Kidney epithelial cell (primary cell): ENCODE results near the gene KMT2A. TPM values are rescaled to one million over a fixed set of nuclear protein-coding genes. Genes with fewer than 3 reads are reported as not detected.
A peak's percentile ranks its signal among the peaks of the same experiment; 100 is the strongest.

Experiments used
- DNase-seq: peaks from one replicate; pipeline ENCODE4 v3.0.0-alpha.2; 2010; ENCODE audit warnings: low read depth
- H3K27me3 ChIP-seq: 2 replicates; pipeline ENCODE4 v1.6.0; 2011; ENCODE audit warnings: low read length; ENCODE audit not compliant: control insufficient read depth, insufficient read depth
- H3K36me3 ChIP-seq: 2 replicates; pipeline ENCODE4 v1.5.1; 2011; ENCODE audit warnings: low read length; ENCODE audit not compliant: control insufficient read depth, insufficient read depth
- H3K4me3 ChIP-seq: 2 replicates; pipeline ENCODE4 v1.5.1; 2011; ENCODE audit warnings: low read depth, mild to moderate bottlenecking, control low read depth, low read length
- total RNA-seq: library from RNA; depleted of rRNA; stranded (reverse); fragments of >200 nt; gene quantifications from 2 replicates; pipeline ENCODE4 v1.2.3, GENCODE V29; 2015
- TF ChIP-seq, protein P1 (sequence below): IDR thresholded peaks from 2 replicates; pipeline ENCODE4 v1.5.1; 2011; ENCODE audit warnings: mild to moderate bottlenecking, moderate library complexity, low read length, control low read depth, inconsistent platforms; ENCODE audit not compliant: insufficient read depth, poor library complexity, severe bottlenecking

The KMT2A gene
- total RNA-seq, 1 donor from 2014 or later = 42.2 TPM

DNA sequence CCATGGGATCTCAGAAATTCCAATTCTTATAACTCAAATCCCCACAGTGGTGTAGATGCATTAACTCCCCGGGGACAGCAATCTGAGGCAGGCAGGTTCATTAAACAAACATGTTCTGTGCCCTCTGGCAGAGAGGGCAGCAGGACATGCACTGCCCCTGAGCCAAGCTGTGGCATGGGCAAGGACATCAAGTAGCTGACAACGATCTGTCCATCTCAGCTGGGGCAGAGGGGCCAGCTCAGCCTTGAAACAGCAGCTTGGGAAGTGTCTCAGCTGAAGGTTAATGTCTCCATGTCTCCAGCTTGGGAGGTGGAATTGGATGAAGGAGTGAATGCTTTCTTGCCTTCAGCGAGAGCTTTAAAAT is 108.3 kb downstream of the KMT2A start:
- Histone ChIP-seq H3K4me3 (no peak overlapping the region), H3K36me3 (no peaks in the 10 kb centered on the region), H3K27me3 (no peaks in the 10 kb centered on the region)
- no peak for DNase-seq
- TF ChIP-seq, protein P1, sequence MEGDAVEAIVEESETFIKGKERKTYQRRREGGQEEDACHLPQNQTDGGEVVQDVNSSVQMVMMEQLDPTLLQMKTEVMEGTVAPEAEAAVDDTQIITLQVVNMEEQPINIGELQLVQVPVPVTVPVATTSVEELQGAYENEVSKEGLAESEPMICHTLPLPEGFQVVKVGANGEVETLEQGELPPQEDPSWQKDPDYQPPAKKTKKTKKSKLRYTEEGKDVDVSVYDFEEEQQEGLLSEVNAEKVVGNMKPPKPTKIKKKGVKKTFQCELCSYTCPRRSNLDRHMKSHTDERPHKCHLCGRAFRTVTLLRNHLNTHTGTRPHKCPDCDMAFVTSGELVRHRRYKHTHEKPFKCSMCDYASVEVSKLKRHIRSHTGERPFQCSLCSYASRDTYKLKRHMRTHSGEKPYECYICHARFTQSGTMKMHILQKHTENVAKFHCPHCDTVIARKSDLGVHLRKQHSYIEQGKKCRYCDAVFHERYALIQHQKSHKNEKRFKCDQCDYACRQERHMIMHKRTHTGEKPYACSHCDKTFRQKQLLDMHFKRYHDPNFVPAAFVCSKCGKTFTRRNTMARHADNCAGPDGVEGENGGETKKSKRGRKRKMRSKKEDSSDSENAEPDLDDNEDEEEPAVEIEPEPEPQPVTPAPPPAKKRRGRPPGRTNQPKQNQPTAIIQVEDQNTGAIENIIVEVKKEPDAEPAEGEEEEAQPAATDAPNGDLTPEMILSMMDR = no peak

DNA sequence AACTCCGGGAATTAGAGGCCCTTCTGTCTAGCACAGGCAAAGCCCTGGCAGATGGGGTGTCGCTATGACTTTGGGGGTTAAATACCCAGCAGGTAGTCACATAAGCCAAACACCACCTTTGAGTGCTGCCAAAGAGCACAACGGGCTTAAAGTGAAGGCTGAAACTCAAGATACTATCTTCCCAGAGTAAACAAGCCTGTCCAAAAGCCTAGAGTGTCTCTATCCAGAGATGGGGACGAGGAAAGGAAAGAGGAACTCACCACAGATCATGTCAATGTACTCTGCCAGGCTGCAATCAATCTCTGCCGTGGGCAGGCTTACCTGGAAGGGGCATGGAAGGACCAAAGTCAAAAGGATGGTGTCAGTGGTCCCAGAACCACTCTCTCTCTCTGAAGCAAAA is 109.2 kb downstream of the KMT2A start:
- no peaks in the 10 kb centered on the region for H3K27me3 ChIP-seq
- TF ChIP-seq, protein P1 = no peak
- DNase-seq = no peak
- no peaks in the 10 kb centered on the region for H3K36me3 ChIP-seq
- H3K4me3 ChIP-seq = no peak overlapping the region

DNA sequence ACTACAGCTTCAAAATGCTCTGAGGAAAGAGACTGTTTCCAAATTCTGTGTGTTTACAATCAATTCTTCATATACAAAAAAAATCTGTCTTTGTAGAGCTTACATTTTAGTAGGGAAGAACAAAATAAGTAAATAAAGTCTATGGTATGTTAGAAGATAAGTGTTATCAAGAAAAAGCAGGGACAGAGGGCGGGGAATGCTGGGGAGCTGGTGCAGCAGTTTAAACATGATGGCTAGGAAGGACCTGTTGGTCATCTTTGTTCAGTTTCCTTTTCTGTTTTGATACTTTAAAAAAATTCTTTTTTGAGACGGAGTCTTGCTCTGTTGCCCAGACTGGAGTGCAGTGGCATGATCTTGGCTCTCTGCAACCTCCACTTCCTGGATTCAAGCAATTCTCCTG is 110.8 kb downstream of the KMT2A start:
- Histone ChIP-seq H3K27me3 (no peaks in the 10 kb centered on the region), H3K36me3 (no peaks in the 10 kb centered on the region), H3K4me3 (no peak overlapping the region)
- TF ChIP-seq, protein P1 = no peak
- no peak for DNase-seq

DNA sequence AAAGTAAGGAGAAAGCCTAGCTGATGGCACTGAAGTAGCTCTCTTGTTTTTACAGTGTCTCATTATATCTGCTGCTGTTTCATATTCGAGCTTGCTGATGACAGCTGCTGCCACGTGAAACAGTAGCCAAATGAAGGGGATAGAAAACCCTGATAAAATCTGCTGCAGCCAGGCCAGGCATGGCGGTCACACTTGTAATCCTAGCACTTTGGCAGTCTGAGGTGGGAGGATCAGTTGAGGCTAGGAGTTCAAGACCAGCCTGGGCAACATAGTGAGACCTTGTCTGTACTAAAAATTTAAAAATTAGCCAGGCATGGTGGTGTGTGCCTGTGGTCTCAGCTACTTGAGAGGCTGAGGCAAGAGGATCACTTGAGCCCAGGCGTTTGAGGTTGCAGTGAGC is 116.0 kb downstream of the KMT2A start:
- Histone ChIP-seq H3K4me3 (no peak overlapping the region), H3K36me3 (no peaks in the 10 kb centered on the region), H3K27me3 (no peaks in the 10 kb centered on the region)
- TF ChIP-seq, protein P1 = no peak
- no peak for DNase-seq

DNA sequence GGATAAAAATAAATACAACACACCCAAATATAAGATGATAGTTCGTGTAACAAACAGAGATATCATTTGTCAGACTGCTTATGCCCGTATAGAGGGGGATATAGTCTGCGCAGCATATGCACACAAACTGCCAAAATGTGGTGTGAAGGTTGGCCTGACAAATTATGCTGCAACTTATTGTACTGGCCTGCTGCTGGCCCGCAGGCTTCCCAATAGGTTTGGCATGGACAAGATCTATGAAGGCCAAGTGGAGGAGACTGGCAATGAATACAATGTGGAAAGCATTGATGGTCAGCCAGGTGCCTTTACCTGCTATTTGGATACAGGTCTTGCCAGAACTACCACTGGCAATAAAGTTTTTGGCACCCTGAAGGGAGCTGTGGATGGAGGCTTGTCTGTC is 124.5 kb downstream of the KMT2A start:
- Histone ChIP-seq H3K27me3 (no peaks in the 10 kb centered on the region), H3K36me3 (no peaks in the 10 kb centered on the region), H3K4me3 (no peak overlapping the region)
- DNase-seq = no peak
- TF ChIP-seq, protein P1 = no peak

DNA sequence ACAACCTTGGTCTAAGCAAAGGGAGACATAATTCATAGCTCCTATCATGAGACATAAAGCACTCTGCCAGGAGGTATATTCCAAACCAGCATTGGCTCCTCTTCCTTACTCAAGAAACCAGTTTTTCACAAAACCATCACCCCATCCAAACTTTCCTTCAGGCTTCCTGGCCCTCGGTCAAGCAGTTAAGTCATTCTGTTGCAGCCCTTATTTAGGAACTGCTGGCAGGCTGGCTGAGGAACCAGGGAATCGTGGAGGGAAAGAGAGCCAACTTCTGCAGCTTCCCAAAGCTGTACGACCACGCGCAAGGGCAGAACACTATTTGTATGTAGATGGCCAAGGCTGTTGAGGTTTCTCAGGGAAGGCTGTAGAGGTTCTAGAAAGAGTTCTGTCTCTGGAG is 128.8 kb downstream of the KMT2A start:
- TF ChIP-seq, protein P1 = no peak
- H3K4me3 ChIP-seq = peak overlapping the region; percentile 56

More for the DNA sequence above, 128.8 kb downstream of the KMT2A start:
- Histone ChIP-seq H3K27me3 (no peaks in the 10 kb centered on the region), H3K36me3 (no peaks in the 10 kb centered on the region)
- no peak for DNase-seq
